ENCODE data around the gene PRIMA1. TPM values are rescaled to one million over a fixed set of nuclear protein-coding genes. Genes with fewer than 3 reads are reported as not detected.

PRIMA1 gene
- polyA plus RNA-seq, 3 donors = not detected

- Histone ChIP-seq H3K4me2 (replicated peaks; ENCODE audit: extremely low read depth, low read length, poor library complexity, severe bottlenecking) (no peak overlapping the region), H3K4me1 (ENCODE audit: control insufficient read depth in 1 of 2, insufficient read depth in 2 of 2, low read length in 2 of 2) (no peaks in the 10 kb centered on the region), H3K4me3 (replicated peaks in 1 of 3; ENCODE audit: low read depth in 2 of 3, low read length in 3 of 3) (no peak overlapping the region), H3K79me2 (ENCODE audit: insufficient read depth, low read length) (no peaks in the 10 kb centered on the region), H3K27ac (ENCODE audit: low read depth in 1 of 2, low read length in 2 of 2) (no peak overlapping the region), H3K27me3 (ENCODE audit: control insufficient read depth in 2 of 2, insufficient read depth in 2 of 2, low read length in 2 of 2) (no peaks in the 10 kb centered on the region), H3K9ac (ENCODE audit: insufficient read depth, low read length, poor library complexity, severe bottlenecking) (no peak overlapping the region), H3K36me3 (replicated peaks in 1 of 2; ENCODE audit: control insufficient read depth in 1 of 2, insufficient read depth in 2 of 2, low read length in 2 of 2) (no peaks in the 10 kb centered on the region), H3K9me3 (replicated peaks in 1 of 2; ENCODE audit: control insufficient read depth in 1 of 2, insufficient read depth in 1 of 2, low read length in 2 of 2) (no peaks in the 10 kb centered on the region), H2AFZ (ENCODE audit: insufficient read depth, low read depth, low read length, poor library complexity, severe bottlenecking) (no peak overlapping the region), H4K20me1 (ENCODE audit: insufficient read depth, low read length) (no peaks in the 10 kb centered on the region)
- Mint-ChIP-seq H3K4me1 (no peaks in the 10 kb centered on the region), H3K36me3 (no peaks in the 10 kb centered on the region), H3K27me3 (ENCODE audit: low read depth in 3 of 3) (peaks cover 0 to 8% (median 0%) of the 10 kb centered on the region in 3 donors), H3K9me3 (peaks cover 0 to 4% (median 2%) of the 10 kb centered on the region in 7 donors), H3K27ac (no peak overlapping the region), H3K4me3 (no peak overlapping the region)
- DNase-seq = no peak
- TF ChIP-seq CTCF (IDR thresholded peaks at IDR 0.05) = no peak
- intact Hi-C loops (cut with micrococcal nuclease) = no loop called here
- 96% methylated on average over 11 of the region's 13 CpGs for WGBS (ENCODE audit: insufficient coverage)
Observed at GRCh38 chr14:93720981-93721483, 67.3 kb downstream of the PRIMA1 start.

- H4K20me1 ChIP-seq (ENCODE audit: insufficient read depth, low read length) = no peaks in the 10 kb centered on the region
- no peaks in the 10 kb centered on the region for H3K27me3 ChIP-seq (ENCODE audit: control insufficient read depth in 2 of 2, insufficient read depth in 2 of 2, low read length in 2 of 2)
- Mint-ChIP-seq H3K27me3 (ENCODE audit: low read depth in 3 of 3) (peaks cover 0 to 10% (median 2%) of the 10 kb centered on the region in 3 donors), H3K36me3 (no peaks in the 10 kb centered on the region), H3K27ac (no peak overlapping the region), H3K4me3 (no peak overlapping the region), H3K4me1 (no peaks in the 10 kb centered on the region), H3K9me3 (peaks cover 0 to 4% (median 2%) of the 10 kb centered on the region in 7 donors)
- DNase-seq = no peak
- H3K27ac ChIP-seq (ENCODE audit: low read depth in 1 of 2, low read length in 2 of 2) = no peak overlapping the region
- intact Hi-C loops (cut with micrococcal nuclease) = no loop called here
- WGBS (ENCODE audit: insufficient coverage) = 91% methylated on average over 9 of the region's 12 CpGs
- H3K79me2 ChIP-seq (ENCODE audit: insufficient read depth, low read length) = no peaks in the 10 kb centered on the region
- H3K9me3 ChIP-seq (replicated peaks in 1 of 2; ENCODE audit: control insufficient read depth in 1 of 2, insufficient read depth in 1 of 2, low read length in 2 of 2) = no peaks in the 10 kb centered on the region
- H3K4me2 ChIP-seq (replicated peaks; ENCODE audit: extremely low read depth, low read length, poor library complexity, severe bottlenecking) = no peak overlapping the region
- no peaks in the 10 kb centered on the region for H3K36me3 ChIP-seq (replicated peaks in 1 of 2; ENCODE audit: control insufficient read depth in 1 of 2, insufficient read depth in 2 of 2, low read length in 2 of 2)
- no peak overlapping the region for H2AFZ ChIP-seq (ENCODE audit: insufficient read depth, low read depth, low read length, poor library complexity, severe bottlenecking)
- no peak for TF ChIP-seq CTCF (IDR thresholded peaks at IDR 0.05)
- H3K4me3 ChIP-seq (replicated peaks in 1 of 3; ENCODE audit: low read depth in 2 of 3, low read length in 3 of 3) = no peak overlapping the region
- no peak overlapping the region for H3K9ac ChIP-seq (ENCODE audit: insufficient read depth, low read length, poor library complexity, severe bottlenecking)
- no peaks in the 10 kb centered on the region for H3K4me1 ChIP-seq (ENCODE audit: control insufficient read depth in 1 of 2, insufficient read depth in 2 of 2, low read length in 2 of 2)
Observed at GRCh38 chr14:93720076-93720815, 68.0 kb downstream of the PRIMA1 start.
